ENCODE data around the gene SPACA4. TPM values are rescaled to one million over a fixed set of nuclear protein-coding genes. Genes with fewer than 3 reads are reported as not detected.

Gene SPACA4
- total RNA-seq, 1 experiment from 2014 or later = not detected

GRCh38 chr19:48614436-48615230 is 8.1 kb downstream of the SPACA4 start, which contains the start of gene FAM83E (continued):
- TF ChIP-seq, protein P1, sequence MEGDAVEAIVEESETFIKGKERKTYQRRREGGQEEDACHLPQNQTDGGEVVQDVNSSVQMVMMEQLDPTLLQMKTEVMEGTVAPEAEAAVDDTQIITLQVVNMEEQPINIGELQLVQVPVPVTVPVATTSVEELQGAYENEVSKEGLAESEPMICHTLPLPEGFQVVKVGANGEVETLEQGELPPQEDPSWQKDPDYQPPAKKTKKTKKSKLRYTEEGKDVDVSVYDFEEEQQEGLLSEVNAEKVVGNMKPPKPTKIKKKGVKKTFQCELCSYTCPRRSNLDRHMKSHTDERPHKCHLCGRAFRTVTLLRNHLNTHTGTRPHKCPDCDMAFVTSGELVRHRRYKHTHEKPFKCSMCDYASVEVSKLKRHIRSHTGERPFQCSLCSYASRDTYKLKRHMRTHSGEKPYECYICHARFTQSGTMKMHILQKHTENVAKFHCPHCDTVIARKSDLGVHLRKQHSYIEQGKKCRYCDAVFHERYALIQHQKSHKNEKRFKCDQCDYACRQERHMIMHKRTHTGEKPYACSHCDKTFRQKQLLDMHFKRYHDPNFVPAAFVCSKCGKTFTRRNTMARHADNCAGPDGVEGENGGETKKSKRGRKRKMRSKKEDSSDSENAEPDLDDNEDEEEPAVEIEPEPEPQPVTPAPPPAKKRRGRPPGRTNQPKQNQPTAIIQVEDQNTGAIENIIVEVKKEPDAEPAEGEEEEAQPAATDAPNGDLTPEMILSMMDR (IDR thresholded peaks at IDR 0.05) = no peak
- TF ChIP-seq AR (CRISPR knock-in tag; IDR thresholded peaks at IDR 0.05) (peak; percentile 99), OVOL2 (CRISPR knock-in tag; IDR thresholded peaks at IDR 0.05; ENCODE audit: borderline replicate concordance) (no peak), ZNF232 (CRISPR knock-in tag; IDR thresholded peaks at IDR 0.05) (no peak), SP1 (CRISPR knock-in tag; conservative IDR thresholded peaks at IDR 0.05) (peak; percentile 21), ATF1 (CRISPR knock-in tag; IDR thresholded peaks at IDR 0.05) (peak; percentile 81; the same call in 1 of the 2 replicates), TEAD4 (CRISPR knock-in tag; IDR thresholded peaks at IDR 0.05) (no peak), FOXP1 (CRISPR knock-in tag; IDR thresholded peaks at IDR 0.05; ENCODE audit: borderline replicate concordance) (peak; percentile 73), SMAD3 (CRISPR knock-in tag; IDR thresholded peaks at IDR 0.05; ENCODE audit: borderline replicate concordance) (no peak)
- TF ChIP-seq, protein P2, sequence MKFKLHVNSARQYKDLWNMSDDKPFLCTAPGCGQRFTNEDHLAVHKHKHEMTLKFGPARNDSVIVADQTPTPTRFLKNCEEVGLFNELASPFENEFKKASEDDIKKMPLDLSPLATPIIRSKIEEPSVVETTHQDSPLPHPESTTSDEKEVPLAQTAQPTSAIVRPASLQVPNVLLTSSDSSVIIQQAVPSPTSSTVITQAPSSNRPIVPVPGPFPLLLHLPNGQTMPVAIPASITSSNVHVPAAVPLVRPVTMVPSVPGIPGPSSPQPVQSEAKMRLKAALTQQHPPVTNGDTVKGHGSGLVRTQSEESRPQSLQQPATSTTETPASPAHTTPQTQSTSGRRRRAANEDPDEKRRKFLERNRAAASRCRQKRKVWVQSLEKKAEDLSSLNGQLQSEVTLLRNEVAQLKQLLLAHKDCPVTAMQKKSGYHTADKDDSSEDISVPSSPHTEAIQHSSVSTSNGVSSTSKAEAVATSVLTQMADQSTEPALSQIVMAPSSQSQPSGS (CRISPR knock-in tag; IDR thresholded peaks at IDR 0.05; ENCODE audit: borderline replicate concordance, low read depth) = no peak
- TF ChIP-seq, protein P3, sequence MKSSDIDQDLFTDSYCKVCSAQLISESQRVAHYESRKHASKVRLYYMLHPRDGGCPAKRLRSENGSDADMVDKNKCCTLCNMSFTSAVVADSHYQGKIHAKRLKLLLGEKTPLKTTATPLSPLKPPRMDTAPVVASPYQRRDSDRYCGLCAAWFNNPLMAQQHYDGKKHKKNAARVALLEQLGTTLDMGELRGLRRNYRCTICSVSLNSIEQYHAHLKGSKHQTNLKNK (CRISPR knock-in tag; IDR thresholded peaks at IDR 0.05) = no peak
- TF ChIP-seq, protein P4, sequence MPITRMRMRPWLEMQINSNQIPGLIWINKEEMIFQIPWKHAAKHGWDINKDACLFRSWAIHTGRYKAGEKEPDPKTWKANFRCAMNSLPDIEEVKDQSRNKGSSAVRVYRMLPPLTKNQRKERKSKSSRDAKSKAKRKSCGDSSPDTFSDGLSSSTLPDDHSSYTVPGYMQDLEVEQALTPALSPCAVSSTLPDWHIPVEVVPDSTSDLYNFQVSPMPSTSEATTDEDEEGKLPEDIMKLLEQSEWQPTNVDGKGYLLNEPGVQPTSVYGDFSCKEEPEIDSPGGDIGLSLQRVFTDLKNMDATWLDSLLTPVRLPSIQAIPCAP (CRISPR knock-in tag; IDR thresholded peaks at IDR 0.05) = no peak

DNA sequence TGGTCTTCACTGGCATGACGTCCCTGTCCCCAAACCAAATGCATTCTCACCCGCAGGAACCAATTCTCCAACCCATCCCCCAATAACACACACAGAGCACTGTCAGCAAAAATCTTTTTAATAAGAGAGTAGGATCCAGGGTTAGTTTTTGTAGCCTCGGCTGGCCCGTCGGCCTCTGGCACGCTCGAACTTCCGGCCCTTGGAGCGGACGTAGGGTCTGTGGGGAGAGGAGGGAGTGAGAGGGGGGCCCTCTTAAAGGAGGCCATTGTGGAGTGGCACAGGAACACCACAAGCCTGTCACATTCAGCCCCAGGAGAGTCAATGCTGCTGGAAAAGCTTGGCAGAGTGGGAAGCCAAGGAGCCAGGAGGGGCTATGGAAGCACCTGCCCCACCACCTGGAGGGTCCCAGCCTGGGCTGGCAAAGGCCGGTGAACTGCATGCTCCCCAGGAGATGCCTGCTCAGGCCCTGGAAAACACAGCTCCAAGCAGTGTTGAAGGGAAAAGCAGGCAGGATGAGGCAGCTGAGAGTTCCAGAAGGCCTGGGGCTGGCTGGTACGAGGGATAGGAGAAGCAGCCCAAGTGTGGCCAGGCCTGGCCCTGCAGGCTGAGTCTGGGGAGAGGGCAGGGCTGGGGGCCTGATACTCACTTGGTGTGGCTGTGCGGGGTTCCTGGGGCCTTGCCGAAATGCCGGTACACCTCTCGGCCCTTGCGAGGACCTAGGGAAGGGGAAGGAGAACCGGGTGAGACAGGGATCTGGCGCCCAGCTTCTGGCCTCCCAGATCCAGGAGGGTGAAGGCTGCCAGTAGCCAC is 8.9 kb downstream of the SPACA4 start:
- TF ChIP-seq FOXK1 (CRISPR knock-in tag; IDR thresholded peaks at IDR 0.05) (no peak), ZNF219 (CRISPR knock-in tag; IDR thresholded peaks at IDR 0.05; ENCODE audit: borderline replicate concordance) (no peak), PRDM15 (CRISPR knock-in tag; IDR thresholded peaks at IDR 0.05) (peak; percentile 34; the same call in 1 of the 2 replicates), NFYB (CRISPR knock-in tag; conservative IDR thresholded peaks at IDR 0.05; ENCODE audit: low read depth) (no peak)
- Mint-ChIP-seq H3K9me3 (no peaks in the 10 kb centered on the region), H3K27me3 (ENCODE audit: low read depth) (no peaks in the 10 kb centered on the region), H3K36me3 (peaks cover 40% of the 10 kb centered on the region), H3K4me3 (peak overlapping the region; percentile 99), H3K27ac (peak overlapping the region; percentile 98), H3K4me1 (peaks cover 59% of the 10 kb centered on the region)
- ChIA-PET POLR2A (interaction anchor here (0.7 to 2.6 kb wide), 10 partner anchors 9 to 282 kb away, joined by 3 to 18 read pairs (median 4); partner anchors contain the start of gene CA11), CTCF (interaction anchor here (0.8 to 2.7 kb wide), 8 partner anchors 9 to 126 kb away, joined by 3 to 17 read pairs (median 6); no protein-coding TSS in a partner anchor)
- ATAC-seq (peak; percentile 0; the same call in 1 of the 2 replicates), DNase-seq (ENCODE audit: low spot score) (no peak)
